ENCODE results near the gene ATP13A2.

Gene ATP13A2

DNA sequence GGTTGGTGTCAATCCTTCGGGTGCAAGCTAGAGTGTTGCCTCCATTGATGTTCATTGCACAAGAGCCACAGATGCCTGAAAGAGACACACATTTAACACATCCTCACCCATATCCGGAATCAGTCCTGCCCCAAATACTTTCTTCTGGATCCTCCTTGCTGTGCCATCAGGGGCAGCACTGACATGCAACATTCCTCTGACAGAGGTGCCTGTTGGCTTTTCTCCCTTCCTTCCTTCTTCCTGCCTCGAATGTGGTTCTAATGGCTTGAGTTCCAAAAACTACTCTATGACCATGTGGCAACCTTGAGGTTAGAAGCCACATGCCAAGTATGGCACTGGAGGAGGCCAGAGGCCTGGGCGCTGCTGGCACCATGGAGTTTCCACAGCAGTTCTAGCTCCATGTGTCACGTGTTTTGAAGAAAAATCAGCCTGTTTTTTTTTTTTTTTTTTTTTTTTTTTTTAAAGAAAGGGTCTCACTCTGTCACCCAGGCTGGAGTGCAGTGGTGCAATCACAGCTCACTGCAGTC, 17.0 kb upstream of the ATP13A2 start:
- no peak for DNase-seq
- ATAC-seq: no peak

DNA sequence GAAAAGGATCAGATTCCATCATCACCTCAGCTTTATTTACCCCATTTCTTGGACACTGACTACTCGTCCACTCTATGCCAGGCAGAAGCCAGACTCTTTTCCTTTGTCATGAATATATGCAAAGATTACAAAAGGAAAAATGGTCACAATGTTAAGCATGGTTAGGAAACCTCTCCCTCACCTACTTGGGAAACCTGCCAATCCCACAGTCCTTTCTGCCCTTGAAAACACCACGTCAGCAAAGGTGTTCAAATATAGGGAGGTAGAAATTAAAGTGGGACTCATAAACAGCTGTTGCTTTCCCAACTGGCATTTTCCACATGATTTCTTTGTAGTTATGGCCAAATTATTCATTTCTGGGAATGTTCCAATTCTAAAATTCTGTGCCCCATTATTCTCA, 16.2 kb upstream of the ATP13A2 start:
- ATAC-seq: no peak
- no peak for DNase-seq

DNA sequence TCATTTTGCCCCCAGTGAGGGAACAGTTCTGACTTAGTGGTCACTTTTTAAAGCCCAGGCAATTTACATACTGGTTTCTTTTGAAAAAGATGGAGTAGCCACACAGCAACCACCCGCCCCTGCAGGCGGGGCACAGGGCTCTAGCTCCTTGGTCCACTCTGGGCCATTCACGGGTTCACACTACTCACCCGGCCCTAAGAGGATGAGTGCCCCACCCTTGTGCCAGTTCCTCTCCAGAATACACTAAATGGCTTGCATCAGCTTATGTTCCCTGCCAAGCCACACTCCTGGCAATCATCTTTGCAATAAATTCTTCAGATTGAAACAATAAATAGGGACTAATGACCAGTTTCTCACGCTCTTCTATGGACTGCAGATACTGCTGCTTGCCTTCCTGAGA, 15.7 kb upstream of the ATP13A2 start:
- DNase-seq (no peak), ATAC-seq (no peak)

GRCh38 chr1:17024721-17025120, 13.0 kb upstream of the ATP13A2 start:
- ATAC-seq (no peak), DNase-seq (no peak)

DNA sequence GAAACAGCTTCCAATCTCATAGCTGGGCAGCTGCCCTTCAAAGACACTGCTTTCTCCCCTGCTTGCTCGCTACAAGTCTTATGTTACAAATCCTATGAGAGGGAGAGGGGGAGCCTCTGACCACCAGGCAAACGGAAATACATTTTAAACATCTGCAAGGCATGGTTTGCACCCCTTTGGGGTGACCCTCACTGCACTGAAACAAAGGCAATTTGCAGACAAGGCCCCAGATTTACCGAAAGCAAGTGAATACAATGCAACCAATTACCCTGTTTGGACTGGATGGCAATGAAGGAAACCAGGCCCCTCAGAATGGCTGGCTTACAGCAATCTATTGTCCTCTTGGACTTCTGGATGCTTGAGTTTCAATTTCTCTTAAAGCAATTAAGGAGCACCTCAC, 11.8 kb upstream of the ATP13A2 start:
- no peak for DNase-seq
- ATAC-seq: no peak

DNA sequence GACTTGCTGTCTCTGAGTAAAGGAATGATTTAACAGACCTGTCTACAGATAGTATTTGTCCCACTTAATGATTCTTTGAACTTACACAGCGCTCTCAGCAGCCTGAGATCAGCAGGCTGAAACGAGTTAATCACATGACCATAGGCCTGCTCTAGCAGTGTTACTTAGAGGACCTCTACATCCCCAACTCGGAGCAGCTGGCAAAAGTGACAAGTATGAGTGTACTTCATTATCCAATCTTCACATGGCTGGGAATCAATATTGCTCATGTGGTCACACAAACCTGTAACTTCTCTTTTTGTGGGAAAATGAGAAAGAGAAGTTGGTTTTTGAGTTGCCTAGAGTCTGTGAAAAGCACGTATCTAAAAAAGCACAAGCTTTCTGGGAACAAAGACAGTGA, 11.4 kb upstream of the ATP13A2 start:
- DNase-seq (no peak), ATAC-seq (no peak)

GRCh38 chr1:17021896-17022295, 10.2 kb upstream of the ATP13A2 start:
- ATAC-seq: no peak
- no peak for DNase-seq

- ATAC-seq: no peak
- DNase-seq: no peak
Observed at GRCh38 chr1:17020502-17020901, 8.8 kb upstream of the ATP13A2 start.

GRCh38 chr1:17018849-17019248, 7.1 kb upstream of the ATP13A2 start:
- DNase-seq: no peak
- ATAC-seq: no peak

DNA sequence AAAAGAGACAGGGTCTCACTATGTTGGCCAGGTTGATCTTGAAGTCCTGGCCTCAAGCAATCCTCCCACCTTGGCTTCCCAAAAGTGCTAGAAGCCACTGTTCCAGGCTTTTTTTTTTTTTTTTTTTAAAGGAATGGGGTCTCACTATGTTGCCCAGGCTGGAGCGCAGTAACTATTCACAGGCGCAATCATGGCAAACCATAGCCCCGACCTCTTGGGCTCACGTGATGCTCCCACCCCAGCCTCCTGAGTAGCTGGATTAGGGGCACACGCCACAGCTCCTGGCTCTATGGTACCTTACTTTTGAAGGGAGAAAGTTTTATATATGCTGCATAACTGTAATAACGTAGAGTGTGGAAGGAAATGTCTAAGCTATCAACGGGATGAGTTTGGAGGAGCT, 5.7 kb upstream of the ATP13A2 start:
- DNase-seq (no peak), ATAC-seq (no peak)

DNA sequence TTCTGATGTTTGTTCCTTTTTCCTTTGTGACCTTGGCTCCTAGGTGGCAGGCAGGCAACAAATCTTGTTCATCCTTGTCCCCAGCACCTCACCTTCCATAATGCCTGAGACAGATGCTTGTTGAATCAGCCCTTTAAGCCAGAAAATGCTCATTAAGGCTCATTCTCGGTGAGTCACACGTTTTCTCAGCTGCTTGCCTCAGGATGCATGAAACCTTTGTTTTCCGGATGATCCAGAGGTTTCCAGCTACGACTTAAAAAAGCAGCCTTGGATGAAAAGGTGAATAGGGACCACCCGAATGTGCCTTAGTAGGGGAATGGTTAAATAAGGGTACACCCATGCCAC, 4.6 kb upstream of the ATP13A2 start:
- no peak for ATAC-seq
- DNase-seq: no peak

- DNase-seq (no peak), ATAC-seq (no peak)
Observed at GRCh38 chr1:17014671-17015567, 3.2 kb upstream of the ATP13A2 start.

DNA sequence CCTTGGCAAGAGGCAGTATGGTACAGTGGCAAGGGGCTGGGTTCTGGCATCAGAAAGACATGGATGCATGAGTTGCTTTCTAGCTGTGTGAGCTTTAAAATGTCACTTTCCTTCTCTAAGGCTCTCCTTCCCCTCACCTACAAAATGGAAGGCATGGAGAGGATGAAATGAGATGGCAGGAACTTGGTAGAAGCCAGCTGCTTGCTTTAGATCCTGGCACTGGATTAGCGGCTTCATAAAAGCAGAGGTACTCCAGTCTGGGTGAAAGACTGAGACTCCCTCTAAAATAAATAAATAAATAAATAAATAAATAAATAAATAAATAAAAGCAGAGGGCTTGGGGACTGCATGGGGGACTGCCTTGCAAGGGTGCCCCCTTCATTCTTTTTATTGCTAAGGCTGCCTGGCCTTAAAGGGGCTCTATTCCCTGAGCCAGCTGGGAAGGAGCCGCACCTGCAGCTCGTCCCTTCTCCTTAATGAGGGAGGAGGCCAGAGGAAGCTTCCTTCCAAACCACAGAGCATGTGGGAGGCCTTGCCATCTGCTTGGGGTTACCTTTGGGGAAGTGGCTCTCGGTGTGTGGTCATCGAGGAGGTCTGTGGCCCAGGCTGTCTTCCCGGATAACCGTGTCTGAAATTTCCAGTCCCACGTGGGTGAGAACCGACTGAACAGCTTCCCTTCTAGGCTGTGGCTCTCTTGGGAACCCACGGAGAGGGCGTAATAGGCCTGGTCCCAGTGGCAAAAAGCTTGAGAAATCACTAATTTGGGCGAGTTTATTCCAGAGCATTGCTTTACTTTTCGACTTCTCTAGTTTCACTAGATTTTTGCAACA, 2.0 kb upstream of the ATP13A2 start:
- ATAC-seq (no peak), DNase-seq (no peak)

GRCh38 chr1:17012775-17013490, 1.2 kb upstream of the ATP13A2 start:
- DNase-seq (no peak), ATAC-seq (no peak)

DNA sequence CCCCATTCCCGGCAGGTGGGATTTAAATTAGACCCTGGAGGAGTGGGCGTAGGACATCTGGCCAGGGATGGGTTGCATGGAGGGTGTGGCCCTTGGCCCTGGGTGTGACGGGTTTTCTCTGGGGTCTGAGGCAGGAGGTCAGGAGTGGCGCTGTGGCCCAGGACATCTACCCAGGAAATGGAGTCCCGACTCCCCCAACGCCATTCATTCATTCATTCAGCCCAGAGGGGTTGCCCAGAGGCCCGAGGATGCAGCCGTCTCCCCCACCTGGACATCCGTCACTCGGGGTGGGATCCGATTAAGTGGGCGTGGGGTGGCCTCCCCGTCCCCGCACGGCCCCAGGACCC, 663 bp downstream of the ATP13A2 start:
- no peak for DNase-seq
- no peak for ATAC-seq

- no peak for DNase-seq
Observed at GRCh38 chr1:17009706-17010105, 2.0 kb downstream of the ATP13A2 start.

GRCh38 chr1:17008208-17008855, 3.4 kb downstream of the ATP13A2 start:
- DNase-seq (no peak), ATAC-seq (no peak)

More at GRCh38 chr1:17009706-17010105, 2.0 kb downstream of the ATP13A2 start:
- no peak for ATAC-seq

DNA sequence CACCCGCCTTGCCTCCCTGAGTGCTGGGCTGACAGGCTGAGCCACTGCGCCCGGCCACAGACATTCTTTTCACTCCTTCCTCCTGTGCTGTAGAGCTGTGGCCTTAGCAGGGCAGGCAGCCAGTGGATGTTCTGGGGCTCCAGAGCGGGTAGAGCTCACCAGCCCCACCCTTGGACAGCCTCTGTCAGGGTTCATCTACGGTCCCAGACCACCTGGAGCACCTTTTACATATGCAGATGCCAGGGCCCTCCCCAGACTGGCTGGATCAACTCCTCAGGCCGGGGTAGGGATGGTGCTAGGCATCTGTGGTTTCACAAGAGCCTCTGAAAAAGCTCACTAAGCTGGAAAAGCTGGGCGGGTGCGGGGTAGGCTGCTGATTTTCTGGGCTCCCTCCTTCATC, 4.6 kb downstream of the ATP13A2 start:
- no peak for ATAC-seq

GRCh38 chr1:17005365-17005740, 6.4 kb downstream of the ATP13A2 start:
- no peak for ATAC-seq
- no peak for DNase-seq

More for the DNA sequence above, 4.6 kb downstream of the ATP13A2 start:
- DNase-seq: no peak

DNA sequence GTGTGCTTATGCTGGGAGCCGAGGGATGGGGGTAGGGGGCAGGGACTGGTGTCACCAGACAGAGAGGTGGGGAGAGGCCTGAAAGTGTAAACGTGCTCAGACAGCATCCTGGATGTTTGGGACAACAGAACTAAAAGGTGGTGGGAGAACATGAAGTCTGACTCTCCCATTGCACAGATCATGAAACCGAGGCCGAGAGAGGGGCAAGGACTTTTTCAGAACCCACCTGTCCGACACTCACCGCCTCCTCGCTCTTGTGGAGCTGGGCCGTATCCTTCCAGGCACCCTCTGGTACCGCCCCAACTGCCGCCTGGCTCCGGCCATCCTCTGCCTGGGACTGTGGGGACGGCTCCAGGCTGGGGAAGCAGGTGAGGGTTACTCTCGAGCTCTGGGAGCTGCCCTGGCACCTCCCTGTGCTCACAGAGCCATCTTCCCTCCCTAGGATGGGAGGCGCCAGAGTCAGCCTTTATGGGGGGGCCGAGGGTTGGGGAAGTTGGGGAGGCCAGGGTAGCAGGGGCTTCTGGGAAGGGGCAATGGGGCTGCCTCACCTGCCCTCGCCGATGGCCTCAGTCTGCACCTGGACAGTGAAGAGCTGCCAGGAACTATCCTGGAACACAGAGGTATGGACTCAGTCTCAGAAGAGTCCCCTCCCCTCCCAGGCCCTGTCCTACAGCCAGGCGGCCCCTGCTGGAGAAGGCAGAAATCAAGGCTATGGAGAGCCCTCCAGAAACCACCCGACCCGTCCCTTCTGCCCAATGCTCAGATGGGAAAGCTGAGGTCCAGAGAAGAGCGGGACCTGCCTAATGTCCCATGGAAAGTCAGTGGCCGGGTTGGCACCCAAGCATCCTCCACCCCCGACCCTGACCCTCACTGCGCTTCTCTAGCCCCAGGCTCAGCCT, 7.0 kb downstream of the ATP13A2 start:
- no peak for ATAC-seq

DNA sequence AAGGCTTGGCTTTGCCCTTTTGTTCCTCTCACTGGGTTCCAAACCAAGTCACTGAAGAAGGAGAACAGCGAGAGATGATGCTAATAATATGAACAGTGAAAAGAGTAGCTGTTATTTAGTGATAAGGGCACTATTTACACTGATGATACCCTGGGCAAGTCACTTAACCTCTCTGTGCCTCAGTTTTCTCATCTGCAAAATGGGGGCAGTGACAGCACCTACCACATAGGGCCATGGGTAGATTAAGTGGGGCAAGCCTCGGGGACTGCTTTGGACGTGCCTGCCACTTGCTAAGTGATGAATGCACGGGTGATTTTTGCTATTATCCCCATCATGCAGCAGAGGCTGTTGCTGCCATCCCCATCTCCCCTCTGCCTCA, 9.2 kb downstream of the ATP13A2 start:
- DNase-seq (no peak), ATAC-seq (no peak)

More for the DNA sequence above, 7.0 kb downstream of the ATP13A2 start:
- no peak for DNase-seq
